GM12878 (cell line): ENCODE results near the gene C1orf52. TPM values are rescaled to one million over a fixed set of nuclear protein-coding genes. Genes with fewer than 3 reads are reported as not detected.

ENCODE experiments used
- ATAC-seq: fragments of 200-7000 bp; cut with Tn5 transposase; 3 replicates; pipeline ENCODE4 v1.9.1; 2020; ENCODE audit warnings: mild to moderate bottlenecking, moderate library complexity
- BruUV-seq: library from RNA; stranded (reverse); fragments of 400-500 nt; replicated peaks from 2 replicates; lab custom pipeline; 2021; lab: Mats Ljungman, UMichigan
- CTCF ChIA-PET: fragments of 300-600 bp; sonication (Branson Sonifier 250); formaldehyde crosslinking; extraction: SDS; loops from one replicate; lab custom pipeline; 2021; ENCODE audit warnings: inconsistent platforms; lab: Yijun Ruan, JAX
- POLR2A ChIA-PET: fragments of 350-600 bp; formaldehyde crosslinking; extraction: SDS; loops from one replicate; lab custom pipeline; 2021; ENCODE audit warnings: inconsistent platforms; lab: Charles Lee
- RAD21 ChIA-PET: fragments of 300-600 bp; sonication (Branson Sonifier 250); formaldehyde crosslinking; loops from one replicate; lab custom pipeline; 2023; ENCODE audit warnings: antibody characterized with exemption; ENCODE audit not compliant: unreplicated experiment; lab: Charles Lee
- SMC1A ChIA-PET: fragments of 300-600 bp; sonication (Branson Sonifier 250); formaldehyde crosslinking; loops from one replicate; lab custom pipeline; 2023; ENCODE audit not compliant: unreplicated experiment, uncharacterized antibody; lab: Charles Lee
- DNase-seq: peaks from one replicate; pipeline ENCODE4 v3.0.0-alpha.2; 2011; ENCODE audit warnings: low read depth, low spot score
- FAIRE-seq: peaks from 3 replicates; lab custom pipeline; 2011; peaks lifted over from hg19 to GRCh38; lab: Jason Lieb, UNC
- H2AFZ ChIP-seq: 2 replicates; pipeline ENCODE4 v1.6.0; 2011; ENCODE audit warnings: low read depth, low read length, control low read depth; ENCODE audit not compliant: control insufficient read depth
- H3K27ac ChIP-seq: 2 replicates; pipeline ENCODE4 v1.5.1; 2011; ENCODE audit warnings: control low read depth; ENCODE audit not compliant: control insufficient read depth, insufficient read depth
- H3K27me3 ChIP-seq, 2 experiments: replicated peaks in 1 of 2; 2 replicates each; pipeline versions ENCODE4 v1.6.0 to v1.6.1; 2011; ENCODE audit warnings: low read length in 1 of 2; ENCODE audit not compliant: control insufficient read depth in 2 of 2, insufficient read depth in 2 of 2
- H3K36me3 ChIP-seq, 2 experiments: 2 replicates each; pipeline ENCODE4 v1.5.1; 2011; ENCODE audit warnings: low read length in 1 of 2; ENCODE audit not compliant: control insufficient read depth in 2 of 2, insufficient read depth in 2 of 2
- H3K4me1 ChIP-seq: 2 replicates; pipeline ENCODE4 v1.6.1; 2011; ENCODE audit warnings: mild to moderate bottlenecking, low read length, moderate library complexity, mixed read lengths; ENCODE audit not compliant: control insufficient read depth, insufficient read depth
- H3K4me2 ChIP-seq: 2 replicates; pipeline ENCODE4 v1.6.0; 2011; ENCODE audit warnings: control low read depth; ENCODE audit not compliant: control insufficient read depth, insufficient read depth
- H3K4me3 ChIP-seq: fragments of 200-600 bp; sonication (generic); 2 replicates; pipeline ENCODE4 v1.5.1; 2016
- H3K79me2 ChIP-seq: 2 replicates; pipeline ENCODE4 v1.6.0; 2011; ENCODE audit warnings: low read length; ENCODE audit not compliant: control insufficient read depth, insufficient read depth
- H3K9ac ChIP-seq: 2 replicates; pipeline ENCODE4 v1.8.0; 2011; ENCODE audit warnings: low read length, control low read depth, mixed read lengths; ENCODE audit not compliant: control insufficient read depth, insufficient read depth
- H3K9me3 ChIP-seq: replicated peaks from 3 replicates; pipeline ENCODE4 v1.5.1; 2011; ENCODE audit warnings: mild to moderate bottlenecking, low read length; ENCODE audit not compliant: control insufficient read depth, insufficient read depth
- H4K20me1 ChIP-seq: 2 replicates; pipeline ENCODE4 v1.6.0; 2011; ENCODE audit not compliant: control insufficient read depth, insufficient read depth
- BCL3 ChIP-seq: IDR thresholded peaks from 2 replicates; pipeline ENCODE4 v1.6.1; 2011; ENCODE audit warnings: borderline replicate concordance, low read depth, mild to moderate bottlenecking, moderate library complexity, low read length; ENCODE audit not compliant: insufficient read depth, poor library complexity, severe bottlenecking
- CBX5 ChIP-seq: sonication (generic); IDR thresholded peaks from 2 replicates; pipeline ENCODE4 v1.6.1; 2016; ENCODE audit warnings: low read depth, moderate library complexity, mild to moderate bottlenecking, inconsistent platforms
- CREB1 ChIP-seq: IDR thresholded peaks from 2 replicates; pipeline ENCODE4 v1.6.1; 2012; ENCODE audit warnings: low read depth, mild to moderate bottlenecking, inconsistent platforms
- EED ChIP-seq: sonication (generic); IDR thresholded peaks from 2 replicates; pipeline ENCODE4 v1.6.1; 2016; ENCODE audit warnings: antibody characterized with exemption, low read depth
- EGR1 ChIP-seq, 2 experiments: IDR thresholded peaks; 1 replicate in 1 of 2; 2 replicates in 1 of 2; pipeline ENCODE4 v1.6.1; 2011 to 2012; ENCODE audit warnings: low read depth in 2 of 2, low read length in 2 of 2, borderline replicate concordance in 1 of 2, mild to moderate bottlenecking in 1 of 2, moderate library complexity in 1 of 2
- EZH2 ChIP-seq: IDR thresholded peaks from 2 replicates; pipeline ENCODE4 v1.6.1; 2012; ENCODE audit warnings: low read depth, mild to moderate bottlenecking, control low read depth, inconsistent platforms, low read length, borderline replicate concordance; ENCODE audit not compliant: control insufficient read depth
- IKZF2 ChIP-seq, 2 experiments: fragments of 450-650 bp; IDR thresholded peaks; 2 replicates each; pipeline ENCODE4 v1.6.1; 2017; ENCODE audit warnings: mild to moderate bottlenecking in 2 of 2, moderate library complexity in 2 of 2
- PKNOX1 ChIP-seq: fragments of 450-650 bp; IDR thresholded peaks from 2 replicates; pipeline ENCODE4 v1.6.1; 2016; ENCODE audit warnings: mild to moderate bottlenecking
- POLR2A ChIP-seq: IDR thresholded peaks from 2 replicates; pipeline ENCODE4 v1.6.1; 2011; ENCODE audit warnings: low read depth, mild to moderate bottlenecking, low read length
- STAT1 ChIP-seq: fragments of 450-650 bp; conservative IDR thresholded peaks from 2 replicates; pipeline ENCODE4 v1.6.1; 2014; ENCODE audit warnings: antibody characterized with exemption, mild to moderate bottlenecking
- TCF3 ChIP-seq: IDR thresholded peaks from 2 replicates; pipeline ENCODE4 v1.6.1; 2012; ENCODE audit warnings: low read depth, mild to moderate bottlenecking, low read length, borderline replicate concordance; ENCODE audit not compliant: insufficient read depth
- WGBS: methylation state at CpG from one replicate; pipeline ENCODE4 v1.1.6; 2016; ENCODE audit warnings: low lambda C conversion rate; ENCODE audit not compliant: insufficient replicate concordance, insufficient coverage; ENCODE audit errors: missing lambda C conversion rate; 5-methylcytosine and 5-hydroxymethylcytosine counted together
- in situ Hi-C: fragments of 300-500 bp; cut with MboI; formaldehyde crosslinking; loops from 9 replicates; pipeline ENCODE4 v1.14.3; 2018; ENCODE audit warnings: mixed read lengths
- intact Hi-C: fragments of 100-400 bp; cut with micrococcal nuclease; formaldehyde crosslinking; loops from one replicate; pipeline ENCODE4 v1.14.2; 2022; ENCODE audit not compliant: unreplicated experiment
- polyA plus RNA-seq, 11 experiments: library from polyadenylated mRNA; depleted of rRNA in 4 of 11; unstranded in 6 of 11; stranded (reverse) in 5 of 11; fragments of >200 nt; fragmentation: Nextera tagmentation in 4 of 11; fragmentation: Illumina TruSeq in 1 of 11; extraction: Ambion mirVana in 4 of 11; extraction: Trizol in 1 of 11; gene quantifications; 1 replicate in 1 of 11; 2 replicates in 10 of 11; pipeline versions ENCODE4 v1.2.1 to v1.2.3, GENCODE V29; 2011 to 2016; ENCODE audit warnings: inconsistent platforms in 2 of 11, missing spikeins in 2 of 11, low read depth in 1 of 11
- total RNA-seq, 4 experiments: library from RNA; depleted of rRNA in 3 of 4; stranded (reverse); fragments of >200 nt in 3 of 4; fragmentation: Illumina TruSeq in 1 of 4; extraction: Trizol in 1 of 4; gene quantifications; 2 replicates each; pipeline versions ENCODE4 v1.2.1 to v1.2.3, GENCODE V29; 2013 to 2021
- TF ChIP-seq, protein P1 (sequence below): IDR thresholded peaks from 2 replicates; pipeline ENCODE4 v1.6.1; 2012; ENCODE audit warnings: mild to moderate bottlenecking, low read depth, low read length

The C1orf52 gene
- total and polyA plus RNA-seq, 10 of the 15 experiments (the other 5 are each of a cell fraction or from before 2014, with no cell fraction given), result 9.4 to 39.5 (median 17.6) TPM

DNA sequence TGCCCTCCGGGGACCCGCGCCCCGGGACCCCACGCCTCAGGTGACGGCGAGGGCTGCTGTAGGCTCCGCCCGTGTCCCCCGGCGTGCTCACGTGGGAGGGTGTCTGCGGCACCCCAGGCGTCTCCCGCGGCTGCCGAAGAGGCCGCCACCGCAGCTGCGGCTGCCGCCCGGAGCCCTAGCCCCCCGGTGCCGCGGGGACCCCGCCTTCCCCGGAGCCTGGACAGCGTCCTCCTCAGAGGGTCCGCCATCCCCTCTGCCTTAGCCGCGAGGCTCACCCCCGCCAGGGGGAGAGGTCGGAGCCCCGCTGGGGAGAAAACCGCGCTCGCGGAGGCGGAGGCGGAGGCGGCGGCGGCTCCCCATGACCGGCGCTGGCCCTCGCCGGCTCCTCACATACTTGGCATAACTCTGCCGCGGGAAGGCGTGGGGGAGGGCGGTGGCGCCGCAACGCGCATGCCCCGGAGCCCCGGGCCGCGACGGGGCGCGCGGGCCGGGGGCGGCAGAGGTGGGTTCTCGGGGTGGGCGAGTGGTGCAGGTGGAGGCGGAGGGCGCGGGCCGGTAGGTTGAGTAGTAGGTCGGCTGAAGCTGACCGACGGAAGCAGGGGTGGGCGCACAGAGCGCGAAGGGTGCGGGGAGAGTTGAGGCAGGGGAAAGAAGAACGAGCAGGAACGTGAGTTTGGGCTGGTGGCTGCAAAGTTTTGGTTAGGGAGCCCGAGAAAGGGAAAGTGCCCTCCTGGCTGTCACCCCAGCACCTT, 57.9 kb downstream of the C1orf52 start (continued):
- TF ChIP-seq STAT1 (no peak), BCL3 (no peak), CBX5 (no peak)
- TF ChIP-seq, all 136 proteins: peak for 8

DNA sequence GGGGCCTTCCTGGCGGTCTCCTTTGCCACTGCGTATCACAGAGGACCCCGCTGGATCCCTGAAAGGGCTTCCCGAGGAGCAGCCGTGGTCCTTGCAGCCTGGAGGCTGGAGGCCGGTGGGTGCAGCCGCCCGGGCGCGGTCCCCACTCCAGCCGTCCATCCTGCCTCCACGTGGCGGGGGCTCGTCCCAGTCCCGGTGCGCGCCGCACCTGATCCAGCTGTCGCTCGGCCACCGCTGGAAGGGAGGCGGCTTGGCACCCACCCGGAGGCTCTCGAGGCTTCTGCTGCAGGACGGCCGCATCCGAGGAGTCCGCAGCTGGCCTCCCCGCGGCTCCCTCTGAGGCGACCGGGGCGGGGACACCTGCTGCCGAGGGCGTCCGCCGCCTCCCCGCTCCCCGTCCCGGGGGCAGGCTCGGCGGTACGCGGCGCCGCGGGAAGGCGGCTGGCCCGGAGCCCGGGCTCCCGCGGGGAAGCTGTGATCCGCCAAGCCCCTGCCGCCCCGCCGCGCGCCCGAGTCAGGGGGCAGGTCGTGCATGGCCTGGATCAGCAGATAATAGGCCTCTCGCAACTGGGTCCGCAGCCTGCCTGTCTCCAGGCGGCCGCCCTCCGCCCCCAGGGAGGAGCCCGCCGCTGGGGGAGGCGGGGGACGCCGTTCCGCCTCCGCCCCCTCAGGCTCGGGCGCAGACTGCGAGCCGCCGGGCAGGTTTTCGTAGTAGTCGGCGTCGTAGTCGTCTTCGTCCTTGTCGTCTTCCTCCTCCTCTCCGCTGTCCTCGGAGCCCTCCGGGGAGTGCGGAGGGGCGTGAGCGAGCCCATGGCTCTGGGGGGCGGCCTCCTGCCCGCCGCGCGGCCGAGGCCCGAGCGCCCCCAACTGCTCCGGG, 58.8 kb downstream of the C1orf52 start, which contains the start of gene SYDE2:
TSS of gene SYDE2 (minus strand) at position 554 of the 877 bp plus-strand sequence. CDS start at position 534, 20 bp downstream.
- H3K27ac ChIP-seq, result peak within 1 kb of the TSS; percentile 52
- intact Hi-C loops, result loop anchor here (5.0 kb wide), 1 partner anchor 52 kb away; no protein-coding TSS in a partner anchor
- H3K4me3 ChIP-seq, result peak within 1 kb of the TSS; percentile 78
- peak within 1 kb of the TSS; percentile 51 for H3K9ac ChIP-seq
- FAIRE-seq (no peak), ATAC-seq (peak; percentile 82), DNase-seq (no peak)
- POLR2A ChIA-PET, result no interaction called here
- no peaks in the 10 kb centered on the region for H3K4me1 ChIP-seq
- peak within 1 kb of the TSS; percentile 87 for H2AFZ ChIP-seq
- peaks cover 0 to 3% of the 10 kb centered on the region in 2 experiments; a peak in 3 of 4 replicates for H3K27me3 ChIP-seq
- BruUV-seq, result no TSS peak
- RAD21 ChIA-PET, result no interaction called here
- WGBS, result 3% methylated on average over 80 of the region's 99 CpGs
- in situ Hi-C loops, result no loop called here
- peak within 1 kb of the TSS; percentile 95 for H3K4me2 ChIP-seq
- CTCF ChIA-PET, result interaction anchor here (1.0 kb wide), 1 partner anchor 58 kb away, joined by 6 read pairs; no protein-coding TSS in a partner anchor
- no peaks in the 10 kb centered on the region for H3K36me3 ChIP-seq
- peaks cover 4% of the 10 kb centered on the region for H3K79me2 ChIP-seq
- no peaks in the 10 kb centered on the region for H4K20me1 ChIP-seq
- SMC1A ChIA-PET, result no interaction called here
- H3K9me3 ChIP-seq, result no peaks in the 10 kb centered on the region
- TF ChIP-seq EED (peak; percentile 60; the same call in 1 of the 2 replicates), CREB1 (peak; percentile 48; the same call in 1 of the 2 replicates), POLR2A (peak; percentile 83), TCF3 (peak; percentile 63; the same call in 1 of the 2 replicates), EZH2 (no peak), IKZF2 (IDR thresholded peaks at IDR 0.05) (no peak), EGR1 (IDR thresholded peaks at IDR 0.05; ENCODE audit: borderline replicate concordance in 1 of 2, low read depth in 2 of 2, low read length in 2 of 2) (peak; percentile 22 to 97), PKNOX1 (peak; percentile 87)
- TF ChIP-seq, protein P1, sequence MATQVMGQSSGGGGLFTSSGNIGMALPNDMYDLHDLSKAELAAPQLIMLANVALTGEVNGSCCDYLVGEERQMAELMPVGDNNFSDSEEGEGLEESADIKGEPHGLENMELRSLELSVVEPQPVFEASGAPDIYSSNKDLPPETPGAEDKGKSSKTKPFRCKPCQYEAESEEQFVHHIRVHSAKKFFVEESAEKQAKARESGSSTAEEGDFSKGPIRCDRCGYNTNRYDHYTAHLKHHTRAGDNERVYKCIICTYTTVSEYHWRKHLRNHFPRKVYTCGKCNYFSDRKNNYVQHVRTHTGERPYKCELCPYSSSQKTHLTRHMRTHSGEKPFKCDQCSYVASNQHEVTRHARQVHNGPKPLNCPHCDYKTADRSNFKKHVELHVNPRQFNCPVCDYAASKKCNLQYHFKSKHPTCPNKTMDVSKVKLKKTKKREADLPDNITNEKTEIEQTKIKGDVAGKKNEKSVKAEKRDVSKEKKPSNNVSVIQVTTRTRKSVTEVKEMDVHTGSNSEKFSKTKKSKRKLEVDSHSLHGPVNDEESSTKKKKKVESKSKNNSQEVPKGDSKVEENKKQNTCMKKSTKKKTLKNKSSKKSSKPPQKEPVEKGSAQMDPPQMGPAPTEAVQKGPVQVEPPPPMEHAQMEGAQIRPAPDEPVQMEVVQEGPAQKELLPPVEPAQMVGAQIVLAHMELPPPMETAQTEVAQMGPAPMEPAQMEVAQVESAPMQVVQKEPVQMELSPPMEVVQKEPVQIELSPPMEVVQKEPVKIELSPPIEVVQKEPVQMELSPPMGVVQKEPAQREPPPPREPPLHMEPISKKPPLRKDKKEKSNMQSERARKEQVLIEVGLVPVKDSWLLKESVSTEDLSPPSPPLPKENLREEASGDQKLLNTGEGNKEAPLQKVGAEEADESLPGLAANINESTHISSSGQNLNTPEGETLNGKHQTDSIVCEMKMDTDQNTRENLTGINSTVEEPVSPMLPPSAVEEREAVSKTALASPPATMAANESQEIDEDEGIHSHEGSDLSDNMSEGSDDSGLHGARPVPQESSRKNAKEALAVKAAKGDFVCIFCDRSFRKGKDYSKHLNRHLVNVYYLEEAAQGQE, result no peak
